ENCODE data around the gene INVS.
"Not testable (repeated sequence)": the region's sequence is repeated elsewhere in the genome, so short reads cannot be mapped to it uniquely, and the experiment has no call there.

The INVS gene

DNA sequence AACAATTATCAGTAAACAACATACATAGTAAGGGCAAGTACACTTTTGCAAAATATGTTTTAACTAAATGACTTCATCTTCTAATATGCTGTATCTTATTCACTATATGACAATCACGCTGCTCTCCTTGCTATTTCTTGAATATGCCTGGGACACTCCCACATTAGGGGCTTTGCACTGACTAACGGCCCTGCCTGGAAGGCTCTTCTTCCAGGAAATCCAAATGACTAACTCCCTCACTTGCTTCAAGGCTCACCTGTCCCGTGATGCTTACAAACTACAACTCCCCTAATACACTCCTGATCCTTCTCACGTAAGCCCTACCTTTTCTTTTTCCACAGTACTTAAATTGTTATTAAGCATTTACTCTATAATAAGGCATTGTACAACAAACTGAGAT is 10.8 kb upstream of the INVS start:
- Histone ChIP-seq H3K4me3 (ENCODE audit: low read length) (no peak overlapping the region), H3K9me3 (ENCODE audit: low read length) (no peaks in the 10 kb centered on the region), H3K36me3 (ENCODE audit: insufficient read depth, low read length) (no peaks in the 10 kb centered on the region), H3K4me1 (ENCODE audit: insufficient read depth, low read length) (peaks cover 8% of the 10 kb centered on the region), H2AFZ (ENCODE audit: low read depth, low read length) (no peak overlapping the region), H3K27me3 (ENCODE audit: insufficient read depth, low read length) (no peaks in the 10 kb centered on the region)

DNA sequence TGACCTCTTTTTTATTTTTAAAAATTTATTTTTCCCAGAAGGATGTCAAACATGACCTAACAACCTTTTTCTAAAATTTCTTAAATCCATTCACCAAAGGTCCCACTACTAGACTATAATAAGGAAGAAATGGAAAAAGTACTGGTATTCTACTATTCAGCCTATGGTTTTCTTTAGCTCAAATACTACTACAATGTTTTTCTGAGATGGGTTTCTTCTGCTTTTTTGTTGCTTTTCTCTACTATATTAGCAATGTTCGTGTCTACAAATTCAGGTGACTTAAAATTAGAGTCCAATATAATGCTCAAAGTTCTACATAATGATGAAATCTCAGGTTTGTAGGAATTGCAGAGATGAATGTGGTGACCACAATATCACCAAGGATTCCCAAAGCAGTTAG is 8.2 kb upstream of the INVS start:
- H2AFZ ChIP-seq (ENCODE audit: low read depth, low read length), result no peak overlapping the region
- no peaks in the 10 kb centered on the region for H3K9me3 ChIP-seq (ENCODE audit: low read length)
- no peaks in the 10 kb centered on the region for H3K36me3 ChIP-seq (ENCODE audit: insufficient read depth, low read length)
- H3K4me1 ChIP-seq (ENCODE audit: insufficient read depth, low read length), result no peaks in the 10 kb centered on the region
- no peak overlapping the region for H3K4me3 ChIP-seq (ENCODE audit: low read length)
- H3K27me3 ChIP-seq (ENCODE audit: insufficient read depth, low read length), result no peaks in the 10 kb centered on the region

DNA sequence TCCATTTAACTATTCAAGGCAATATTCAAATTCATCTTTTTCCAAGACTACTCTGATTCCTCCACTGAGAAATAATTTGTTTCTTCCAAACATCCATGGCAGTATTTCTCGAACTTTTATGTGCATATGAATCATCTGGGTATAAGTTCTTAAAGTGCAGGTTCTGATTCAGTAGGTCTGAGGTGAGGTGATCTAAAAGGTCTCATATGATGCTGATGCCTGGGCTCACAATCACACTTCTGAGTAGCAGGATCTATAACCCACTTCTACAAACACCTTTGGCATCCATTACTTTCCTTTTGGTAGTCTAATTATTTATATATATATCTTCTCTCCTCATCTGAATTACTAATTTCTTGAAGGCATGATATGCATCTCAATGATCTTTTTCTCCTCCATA is 7.4 kb upstream of the INVS start:
- H3K9me3 ChIP-seq (ENCODE audit: low read length), result no peaks in the 10 kb centered on the region
- H3K36me3 ChIP-seq (ENCODE audit: insufficient read depth, low read length), result no peaks in the 10 kb centered on the region
- H2AFZ ChIP-seq (ENCODE audit: low read depth, low read length), result no peak overlapping the region
- H3K4me1 ChIP-seq (ENCODE audit: insufficient read depth, low read length), result peaks cover 6% of the 10 kb centered on the region
- no peak overlapping the region for H3K4me3 ChIP-seq (ENCODE audit: low read length)
- no peaks in the 10 kb centered on the region for H3K27me3 ChIP-seq (ENCODE audit: insufficient read depth, low read length)

- Histone ChIP-seq H3K36me3 (ENCODE audit: insufficient read depth, low read length) (no peaks in the 10 kb centered on the region), H3K9me3 (ENCODE audit: low read length) (no peaks in the 10 kb centered on the region), H2AFZ (ENCODE audit: low read depth, low read length) (no peak overlapping the region), H3K4me3 (ENCODE audit: low read length) (no peak overlapping the region), H3K27me3 (ENCODE audit: insufficient read depth, low read length) (no peaks in the 10 kb centered on the region), H3K4me1 (ENCODE audit: insufficient read depth, low read length) (peaks cover 10% of the 10 kb centered on the region)
These were observed 7.0 kb upstream of the INVS start for GRCh38 chr9:100092066-100092465.

DNA sequence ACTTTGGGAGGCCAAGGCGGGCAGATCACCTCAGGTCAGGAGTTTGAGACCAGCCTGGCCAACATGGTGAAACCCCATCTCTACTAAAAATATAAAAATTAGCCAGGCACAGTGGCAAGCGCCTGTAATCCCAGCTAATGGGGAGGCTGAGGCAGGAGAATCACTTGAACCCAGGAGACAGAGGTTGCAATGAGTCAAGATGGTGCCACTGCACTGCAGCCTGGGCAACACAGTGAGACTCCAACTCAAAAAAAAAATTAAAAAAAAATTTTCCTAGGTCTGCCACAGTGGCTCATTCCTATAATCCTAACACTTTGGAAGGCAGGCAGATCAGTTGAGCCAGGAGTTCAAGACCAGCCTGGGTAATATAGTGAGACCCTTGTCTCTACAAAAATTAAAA is 4.6 kb upstream of the INVS start:
- not testable (repeated sequence) for H3K36me3 ChIP-seq (ENCODE audit: insufficient read depth, low read length); H3K4me3 ChIP-seq (ENCODE audit: low read length); H3K9me3 ChIP-seq (ENCODE audit: low read length); H3K27me3 ChIP-seq (ENCODE audit: insufficient read depth, low read length); H2AFZ ChIP-seq (ENCODE audit: low read depth, low read length)
- H3K4me1 ChIP-seq (ENCODE audit: insufficient read depth, low read length), result peaks cover 22% of the 10 kb centered on the region

- no peak overlapping the region for H2AFZ ChIP-seq (ENCODE audit: low read depth, low read length)
- no peak overlapping the region for H3K4me3 ChIP-seq (ENCODE audit: low read length)
- H3K4me1 ChIP-seq (ENCODE audit: insufficient read depth, low read length), result peaks cover 24% of the 10 kb centered on the region
These were observed 2.6 kb upstream of the INVS start for GRCh38 chr9:100096378-100096916.

GRCh38 chr9:100098046-100098886 is 777 bp upstream of the INVS start:
- Histone ChIP-seq H3K9me3 (ENCODE audit: low read length) (no peaks in the 10 kb centered on the region), H2AFZ (ENCODE audit: low read depth, low read length) (no peak overlapping the region), H3K4me3 (ENCODE audit: low read length) (peak overlapping the region; percentile 63), H3K36me3 (ENCODE audit: insufficient read depth, low read length) (peaks cover 13% of the 10 kb centered on the region), H3K27me3 (ENCODE audit: insufficient read depth, low read length) (no peaks in the 10 kb centered on the region), H3K4me1 (ENCODE audit: insufficient read depth, low read length) (peaks cover 24% of the 10 kb centered on the region)

More at GRCh38 chr9:100096378-100096916, 2.6 kb upstream of the INVS start:
- Histone ChIP-seq H3K27me3 (ENCODE audit: insufficient read depth, low read length) (no peaks in the 10 kb centered on the region), H3K9me3 (ENCODE audit: low read length) (no peaks in the 10 kb centered on the region), H3K36me3 (ENCODE audit: insufficient read depth, low read length) (peaks cover 5% of the 10 kb centered on the region)

- Histone ChIP-seq H3K4me1 (ENCODE audit: insufficient read depth, low read length) (peaks cover 24% of the 10 kb centered on the region), H3K4me3 (ENCODE audit: low read length) (peak overlapping the region; percentile 63), H3K27me3 (ENCODE audit: insufficient read depth, low read length) (no peaks in the 10 kb centered on the region), H3K9me3 (ENCODE audit: low read length) (no peaks in the 10 kb centered on the region), H2AFZ (ENCODE audit: low read depth, low read length) (peak overlapping the region; percentile 58), H3K36me3 (ENCODE audit: insufficient read depth, low read length) (peaks cover 18% of the 10 kb centered on the region)
These were observed 639 bp downstream of the INVS start for GRCh38 chr9:100099722-100100042.

GRCh38 chr9:100100146-100100667 is 1.2 kb downstream of the INVS start:
- H2AFZ ChIP-seq (ENCODE audit: low read depth, low read length), result no peak overlapping the region
- H3K9me3 ChIP-seq (ENCODE audit: low read length), result no peaks in the 10 kb centered on the region
- H3K27me3 ChIP-seq (ENCODE audit: insufficient read depth, low read length), result no peaks in the 10 kb centered on the region
- peak overlapping the region; percentile 63 for H3K4me3 ChIP-seq (ENCODE audit: low read length)
- H3K4me1 ChIP-seq (ENCODE audit: insufficient read depth, low read length), result peaks cover 24% of the 10 kb centered on the region
- peaks cover 23% of the 10 kb centered on the region for H3K36me3 ChIP-seq (ENCODE audit: insufficient read depth, low read length)

DNA sequence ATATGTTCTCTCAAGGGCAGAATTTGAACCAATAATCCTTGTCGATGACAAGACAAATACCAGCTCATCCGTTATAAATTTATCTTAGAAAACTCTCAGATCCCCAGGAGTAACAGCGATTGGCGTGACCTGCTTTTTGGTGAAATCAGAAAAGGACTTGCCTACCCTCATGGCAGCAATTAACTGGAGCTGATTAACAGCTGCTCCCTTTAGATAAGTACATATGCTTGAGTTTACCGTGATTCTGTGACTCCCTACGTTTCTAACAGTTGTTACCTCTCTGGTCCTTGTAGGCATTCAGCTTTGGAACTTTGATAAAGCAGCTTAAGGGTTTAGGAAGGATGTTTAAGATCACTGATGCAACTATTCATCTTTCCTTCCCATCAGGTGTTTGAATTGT is 2.6 kb downstream of the INVS start:
- Histone ChIP-seq H2AFZ (ENCODE audit: low read depth, low read length) (no peak overlapping the region), H3K9me3 (ENCODE audit: low read length) (no peaks in the 10 kb centered on the region), H3K27me3 (ENCODE audit: insufficient read depth, low read length) (no peaks in the 10 kb centered on the region), H3K4me3 (ENCODE audit: low read length) (no peak overlapping the region), H3K4me1 (ENCODE audit: insufficient read depth, low read length) (peaks cover 18% of the 10 kb centered on the region), H3K36me3 (ENCODE audit: insufficient read depth, low read length) (peaks cover 37% of the 10 kb centered on the region)

DNA sequence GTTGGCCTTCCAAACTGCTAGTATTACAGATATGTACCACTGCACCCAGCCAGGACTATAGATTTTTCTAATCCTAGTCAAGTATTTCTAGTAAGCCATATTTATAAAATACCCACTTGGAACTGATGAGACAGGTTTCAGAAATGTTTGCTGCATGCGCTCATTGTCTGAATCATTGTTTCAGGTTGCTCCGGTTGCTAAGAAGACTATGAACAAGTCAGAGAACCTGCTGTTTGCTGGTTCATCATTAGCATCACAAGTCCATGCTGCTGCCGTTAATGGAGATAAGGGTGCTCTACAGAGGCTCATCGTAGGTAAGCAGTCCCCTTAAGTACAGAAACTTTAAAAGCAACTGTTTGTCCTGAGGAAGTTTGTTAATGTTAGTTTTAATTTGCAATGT is 5.3 kb downstream of the INVS start:
- Histone ChIP-seq H3K9me3 (ENCODE audit: low read length) (no peaks in the 10 kb centered on the region), H3K4me1 (ENCODE audit: insufficient read depth, low read length) (peaks cover 22% of the 10 kb centered on the region), H3K27me3 (ENCODE audit: insufficient read depth, low read length) (no peaks in the 10 kb centered on the region), H3K36me3 (ENCODE audit: insufficient read depth, low read length) (peaks cover 39% of the 10 kb centered on the region), H3K4me3 (ENCODE audit: low read length) (no peak overlapping the region), H2AFZ (ENCODE audit: low read depth, low read length) (no peak overlapping the region)

- Histone ChIP-seq H3K36me3 (ENCODE audit: insufficient read depth, low read length) (peaks cover 39% of the 10 kb centered on the region), H2AFZ (ENCODE audit: low read depth, low read length) (no peak overlapping the region)
These were observed 6.8 kb downstream of the INVS start for GRCh38 chr9:100105861-100106260.

GRCh38 chr9:100106616-100107015 is 7.6 kb downstream of the INVS start:
- Histone ChIP-seq H3K9me3 (ENCODE audit: low read length) (no peaks in the 10 kb centered on the region), H3K4me1 (ENCODE audit: insufficient read depth, low read length) (peaks cover 31% of the 10 kb centered on the region), H2AFZ (ENCODE audit: low read depth, low read length) (no peak overlapping the region), H3K36me3 (ENCODE audit: insufficient read depth, low read length) (peaks cover 33% of the 10 kb centered on the region), H3K4me3 (ENCODE audit: low read length) (no peak overlapping the region), H3K27me3 (ENCODE audit: insufficient read depth, low read length) (no peaks in the 10 kb centered on the region)

More at GRCh38 chr9:100105861-100106260, 6.8 kb downstream of the INVS start:
- peaks cover 26% of the 10 kb centered on the region for H3K4me1 ChIP-seq (ENCODE audit: insufficient read depth, low read length)
- H3K4me3 ChIP-seq (ENCODE audit: low read length), result no peak overlapping the region
- H3K9me3 ChIP-seq (ENCODE audit: low read length), result no peaks in the 10 kb centered on the region
- H3K27me3 ChIP-seq (ENCODE audit: insufficient read depth, low read length), result no peaks in the 10 kb centered on the region

Measured in neuron (in vitro differentiated cells).